GM12878 (cell line): ENCODE results near the gene VEPH1. TPM values are rescaled to one million over a fixed set of nuclear protein-coding genes. Genes with fewer than 3 reads are reported as not detected.

Experiments used
- ATAC-seq: fragments of 200-7000 bp; cut with Tn5 transposase; 3 replicates; pipeline ENCODE4 v1.9.1; 2020; ENCODE audit warnings: mild to moderate bottlenecking, moderate library complexity
- BruUV-seq: library from RNA; stranded (reverse); fragments of 400-500 nt; replicated peaks from 2 replicates; lab custom pipeline; 2021; lab: Mats Ljungman, UMichigan
- CTCF ChIA-PET: fragments of 300-600 bp; sonication (Branson Sonifier 250); formaldehyde crosslinking; extraction: SDS; loops from one replicate; lab custom pipeline; 2021; ENCODE audit warnings: inconsistent platforms; lab: Yijun Ruan, JAX
- POLR2A ChIA-PET: fragments of 350-600 bp; formaldehyde crosslinking; extraction: SDS; loops from one replicate; lab custom pipeline; 2021; ENCODE audit warnings: inconsistent platforms; lab: Charles Lee
- RAD21 ChIA-PET: fragments of 300-600 bp; sonication (Branson Sonifier 250); formaldehyde crosslinking; loops from one replicate; lab custom pipeline; 2023; ENCODE audit warnings: antibody characterized with exemption; ENCODE audit not compliant: unreplicated experiment; lab: Charles Lee
- SMC1A ChIA-PET: fragments of 300-600 bp; sonication (Branson Sonifier 250); formaldehyde crosslinking; loops from one replicate; lab custom pipeline; 2023; ENCODE audit not compliant: unreplicated experiment, uncharacterized antibody; lab: Charles Lee
- DNase-seq: peaks from one replicate; pipeline ENCODE4 v3.0.0-alpha.2; 2011; ENCODE audit warnings: low read depth, low spot score
- FAIRE-seq: peaks from 3 replicates; lab custom pipeline; 2011; peaks lifted over from hg19 to GRCh38; lab: Jason Lieb, UNC
- H2AFZ ChIP-seq: 2 replicates; pipeline ENCODE4 v1.6.0; 2011; ENCODE audit warnings: low read depth, low read length, control low read depth; ENCODE audit not compliant: control insufficient read depth
- H3K27ac ChIP-seq: 2 replicates; pipeline ENCODE4 v1.5.1; 2011; ENCODE audit warnings: control low read depth; ENCODE audit not compliant: control insufficient read depth, insufficient read depth
- H3K27me3 ChIP-seq, 2 experiments: replicated peaks in 1 of 2; 2 replicates each; pipeline versions ENCODE4 v1.6.0 to v1.6.1; 2011; ENCODE audit warnings: low read length in 1 of 2; ENCODE audit not compliant: control insufficient read depth in 2 of 2, insufficient read depth in 2 of 2
- H3K36me3 ChIP-seq, 2 experiments: 2 replicates each; pipeline ENCODE4 v1.5.1; 2011; ENCODE audit warnings: low read length in 1 of 2; ENCODE audit not compliant: control insufficient read depth in 2 of 2, insufficient read depth in 2 of 2
- H3K4me1 ChIP-seq: 2 replicates; pipeline ENCODE4 v1.6.1; 2011; ENCODE audit warnings: mild to moderate bottlenecking, low read length, moderate library complexity, mixed read lengths; ENCODE audit not compliant: control insufficient read depth, insufficient read depth
- H3K4me2 ChIP-seq: 2 replicates; pipeline ENCODE4 v1.6.0; 2011; ENCODE audit warnings: control low read depth; ENCODE audit not compliant: control insufficient read depth, insufficient read depth
- H3K4me3 ChIP-seq: fragments of 200-600 bp; sonication (generic); 2 replicates; pipeline ENCODE4 v1.5.1; 2016
- H3K79me2 ChIP-seq: 2 replicates; pipeline ENCODE4 v1.6.0; 2011; ENCODE audit warnings: low read length; ENCODE audit not compliant: control insufficient read depth, insufficient read depth
- H3K9ac ChIP-seq: 2 replicates; pipeline ENCODE4 v1.8.0; 2011; ENCODE audit warnings: low read length, control low read depth, mixed read lengths; ENCODE audit not compliant: control insufficient read depth, insufficient read depth
- H3K9me3 ChIP-seq: replicated peaks from 3 replicates; pipeline ENCODE4 v1.5.1; 2011; ENCODE audit warnings: mild to moderate bottlenecking, low read length; ENCODE audit not compliant: control insufficient read depth, insufficient read depth
- H4K20me1 ChIP-seq: 2 replicates; pipeline ENCODE4 v1.6.0; 2011; ENCODE audit not compliant: control insufficient read depth, insufficient read depth
- NFYB ChIP-seq: IDR thresholded peaks from 2 replicates; pipeline ENCODE4 v1.6.1; 2011; ENCODE audit warnings: low read depth, mild to moderate bottlenecking, low read length, improper control_type of control experiment, moderate library complexity; ENCODE audit not compliant: insufficient read depth
- ZSCAN29 ChIP-seq: fragments of 450-650 bp; IDR thresholded peaks from 2 replicates; pipeline ENCODE4 v1.6.1; 2017; ENCODE audit warnings: mild to moderate bottlenecking, moderate library complexity
- WGBS: methylation state at CpG from one replicate; pipeline ENCODE4 v1.1.6; 2016; ENCODE audit warnings: low lambda C conversion rate; ENCODE audit not compliant: insufficient replicate concordance, insufficient coverage; ENCODE audit errors: missing lambda C conversion rate; 5-methylcytosine and 5-hydroxymethylcytosine counted together
- in situ Hi-C: fragments of 300-500 bp; cut with MboI; formaldehyde crosslinking; loops from 9 replicates; pipeline ENCODE4 v1.14.3; 2018; ENCODE audit warnings: mixed read lengths
- intact Hi-C: fragments of 100-400 bp; cut with micrococcal nuclease; formaldehyde crosslinking; loops from one replicate; pipeline ENCODE4 v1.14.2; 2022; ENCODE audit not compliant: unreplicated experiment
- polyA plus RNA-seq, 11 experiments: library from polyadenylated mRNA; depleted of rRNA in 4 of 11; unstranded in 6 of 11; stranded (reverse) in 5 of 11; fragments of >200 nt; fragmentation: Nextera tagmentation in 4 of 11; fragmentation: Illumina TruSeq in 1 of 11; extraction: Ambion mirVana in 4 of 11; extraction: Trizol in 1 of 11; gene quantifications; 1 replicate in 1 of 11; 2 replicates in 10 of 11; pipeline versions ENCODE4 v1.2.1 to v1.2.3, GENCODE V29; 2011 to 2016; ENCODE audit warnings: inconsistent platforms in 2 of 11, missing spikeins in 2 of 11, low read depth in 1 of 11
- total RNA-seq, 4 experiments: library from RNA; depleted of rRNA in 3 of 4; stranded (reverse); fragments of >200 nt in 3 of 4; fragmentation: Illumina TruSeq in 1 of 4; extraction: Trizol in 1 of 4; gene quantifications; 2 replicates each; pipeline versions ENCODE4 v1.2.1 to v1.2.3, GENCODE V29; 2013 to 2021
- TF ChIP-seq, protein P1 (sequence below): IDR thresholded peaks from 2 replicates; pipeline ENCODE4 v1.6.1; 2011; ENCODE audit warnings: low read depth, mild to moderate bottlenecking, low read length, moderate library complexity, borderline replicate concordance; ENCODE audit errors: extremely low read depth

The VEPH1 gene
- total and polyA plus RNA-seq, 10 of the 15 experiments (the other 5 are each of a cell fraction or from before 2014, with no cell fraction given) = 0.04 to 0.26 (median 0.17) TPM; not detected in 7

DNA sequence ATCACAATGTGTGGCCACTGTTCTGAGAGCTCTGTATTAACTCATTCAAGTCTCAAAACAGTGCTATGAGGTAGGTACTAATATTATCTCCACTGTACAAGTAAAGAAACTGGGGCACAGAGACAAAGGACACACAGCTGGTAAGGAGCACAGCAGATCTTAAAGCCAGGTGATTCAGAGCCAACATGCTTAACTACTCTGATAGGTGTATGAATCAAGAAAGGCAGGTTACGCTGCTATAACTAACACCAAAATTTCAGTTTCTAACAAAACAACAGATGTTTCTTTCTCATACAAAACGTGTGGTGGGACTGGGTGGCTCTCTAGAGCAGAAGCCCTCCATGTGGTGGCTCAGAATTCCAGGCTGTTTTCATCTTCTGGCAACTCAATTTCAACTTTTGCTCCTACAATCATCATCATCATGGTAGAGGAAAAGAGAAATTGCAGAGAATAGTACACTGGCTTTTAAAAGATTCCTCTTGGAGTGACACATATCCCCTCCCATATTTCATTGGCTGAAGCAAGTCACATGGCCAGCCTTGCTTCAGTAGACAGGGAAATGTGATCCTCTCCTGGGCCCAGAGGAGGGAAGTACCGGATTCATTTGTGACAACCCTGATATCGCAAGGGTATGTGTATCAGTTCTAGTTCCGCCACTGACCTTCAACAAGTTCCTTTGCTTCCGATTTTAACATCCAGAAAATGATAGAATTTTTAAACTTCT, 192.7 kb downstream of the VEPH1 start:
- Histone ChIP-seq H3K9me3 (no peaks in the 10 kb centered on the region), H3K4me3 (no peak overlapping the region), H3K79me2 (no peaks in the 10 kb centered on the region), H3K27ac (no peak overlapping the region), H2AFZ (no peak overlapping the region), H3K9ac (no peak overlapping the region), H4K20me1 (no peaks in the 10 kb centered on the region), H3K27me3 (no peaks in the 10 kb centered on the region), H3K36me3 (no peaks in the 10 kb centered on the region), H3K4me2 (no peak overlapping the region), H3K4me1 (no peaks in the 10 kb centered on the region)
- ChIA-PET CTCF (no interaction called here), POLR2A (no interaction called here), RAD21 (no interaction called here), SMC1A (no interaction called here)
- intact Hi-C loops = no loop called here
- 47% methylated on average over 6 of the region's 6 CpGs for WGBS
- in situ Hi-C loops = no loop called here
- FAIRE-seq (no peak), ATAC-seq (no peak; the same call in 2 of the 3 replicates), DNase-seq (no peak)
- no TSS peak for BruUV-seq
- TF ChIP-seq NFYB (peak; percentile 77), ZSCAN29 (no peak)

DNA sequence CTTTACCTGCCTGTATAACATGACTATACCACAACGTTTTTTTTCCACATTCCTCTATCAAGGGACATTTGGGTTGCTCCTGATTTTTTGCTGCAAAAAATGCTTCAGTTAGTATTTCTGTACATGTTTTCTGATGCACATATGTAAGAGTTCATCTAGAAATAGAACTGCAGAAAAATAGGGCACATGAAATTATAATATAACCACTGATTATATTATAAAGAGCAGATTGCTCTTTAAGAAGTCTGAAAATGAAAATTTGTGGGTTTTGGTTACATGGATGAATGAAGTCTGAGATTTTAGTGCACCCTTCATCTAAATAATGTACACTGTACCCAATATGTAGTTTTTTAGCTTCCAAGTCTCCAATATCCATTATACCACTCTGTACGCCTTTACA, 196.7 kb downstream of the VEPH1 start:
- no peaks in the 10 kb centered on the region for H3K4me1 ChIP-seq
- in situ Hi-C loops = no loop called here
- no peaks in the 10 kb centered on the region for H3K9me3 ChIP-seq
- ChIA-PET POLR2A (no interaction called here), RAD21 (no interaction called here), SMC1A (interaction anchor here (1.2 to 1.3 kb wide), 2 partner anchors 24 to 25 kb away, joined by 3 to 4 read pairs; no protein-coding TSS in a partner anchor), CTCF (interaction anchor here (0.8 kb wide), 1 partner anchor 51 kb away, joined by 3 read pairs; no protein-coding TSS in a partner anchor)
- ATAC-seq (no peak), DNase-seq (no peak), FAIRE-seq (no peak)
- TF ChIP-seq, protein P1, sequence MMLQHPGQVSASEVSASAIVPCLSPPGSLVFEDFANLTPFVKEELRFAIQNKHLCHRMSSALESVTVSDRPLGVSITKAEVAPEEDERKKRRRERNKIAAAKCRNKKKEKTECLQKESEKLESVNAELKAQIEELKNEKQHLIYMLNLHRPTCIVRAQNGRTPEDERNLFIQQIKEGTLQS = no peak
- H3K36me3 ChIP-seq = no peaks in the 10 kb centered on the region
- no peak overlapping the region for H2AFZ ChIP-seq
- H4K20me1 ChIP-seq = no peaks in the 10 kb centered on the region
- no peak overlapping the region for H3K27ac ChIP-seq
- BruUV-seq = no TSS peak
- intact Hi-C loops = no loop called here
- no peaks in the 10 kb centered on the region for H3K27me3 ChIP-seq
- no peak overlapping the region for H3K4me3 ChIP-seq
- no peak overlapping the region for H3K4me2 ChIP-seq
- 13% methylated on average over 2 of the region's 2 CpGs for WGBS
- no peak overlapping the region for H3K9ac ChIP-seq
- H3K79me2 ChIP-seq = no peaks in the 10 kb centered on the region
